ENCODE measurements around the gene GAS7. TPM values are rescaled to one million over a fixed set of nuclear protein-coding genes. Genes with fewer than 3 reads are reported as not detected.

GAS7 gene
- total RNA-seq, 1 donor from 2014 or later = 39.8 TPM

- TF ChIP-seq CTCF (IDR thresholded peaks at IDR 0.05) = no peak
- Mint-ChIP-seq H3K36me3 (ENCODE audit: low read depth) (no peaks in the 10 kb centered on the region), H3K4me1 (peaks cover 27% of the 10 kb centered on the region), H3K4me3 (no peak overlapping the region), H3K27me3 (peaks cover 2% of the 10 kb centered on the region), H3K9me3 (peaks cover 8% of the 10 kb centered on the region), H3K27ac (no peak overlapping the region)
- CTCF ChIA-PET = no interaction called here
- POLR2A ChIA-PET = no interaction called here
- ATAC-seq (ENCODE audit: low read depth) (no peak), DNase-seq (no peak)
- intact Hi-C loops (cut with micrococcal nuclease) = no loop called here
These were observed 130.8 kb downstream of the GAS7 start for GRCh38 chr17:10067446-10068143.

GRCh38 chr17:10064536-10064935 is 133.9 kb downstream of the GAS7 start:
- Mint-ChIP-seq H3K27ac (peak overlapping the region; percentile 41), H3K4me3 (no peak overlapping the region)

GRCh38 chr17:10063730-10064241 is 134.6 kb downstream of the GAS7 start:
- peak overlapping the region; percentile 91 for H3K27ac Mint-ChIP-seq
- peaks cover 8% of the 10 kb centered on the region for H3K9me3 Mint-ChIP-seq
- H3K4me1 Mint-ChIP-seq = peaks cover 56% of the 10 kb centered on the region
- ChIA-PET POLR2A (interaction anchor here (0.8 to 8.1 kb wide), 12 partner anchors 12 to 88 kb away, joined by 3 to 95 read pairs (median 4); no protein-coding TSS in a partner anchor), CTCF (interaction anchor here (1.0 kb wide), 1 partner anchor 50 kb away, joined by 3 read pairs; no protein-coding TSS in a partner anchor)
- peak overlapping the region; percentile 61 for H3K4me3 Mint-ChIP-seq
- ATAC-seq (ENCODE audit: low read depth) (peak; percentile 62), DNase-seq (peak; percentile 45)
- TF ChIP-seq CTCF (IDR thresholded peaks at IDR 0.05) = no peak
- intact Hi-C loops (cut with micrococcal nuclease) = loop anchor here (1.0 to 5.0 kb wide), 8 partner anchors 11 to 163 kb away; no protein-coding TSS in a partner anchor
- H3K36me3 Mint-ChIP-seq (ENCODE audit: low read depth) = no peaks in the 10 kb centered on the region
- H3K27me3 Mint-ChIP-seq = no peaks in the 10 kb centered on the region

More at GRCh38 chr17:10064536-10064935, 133.9 kb downstream of the GAS7 start:
- no peak for ATAC-seq (ENCODE audit: low read depth)
- ChIA-PET CTCF (no interaction called here), POLR2A (interaction anchor here (1.5 to 8.1 kb wide), 4 partner anchors 13 to 50 kb away, joined by 8 to 95 read pairs (median 18); no protein-coding TSS in a partner anchor)
- Mint-ChIP-seq H3K9me3 (peaks cover 8% of the 10 kb centered on the region), H3K36me3 (ENCODE audit: low read depth) (no peaks in the 10 kb centered on the region), H3K27me3 (no peaks in the 10 kb centered on the region), H3K4me1 (peaks cover 48% of the 10 kb centered on the region)
- no peak for DNase-seq
- intact Hi-C loops (cut with micrococcal nuclease) = loop anchor here (2.0 to 5.0 kb wide), 2 partner anchors 22 to 77 kb away; no protein-coding TSS in a partner anchor
- TF ChIP-seq CTCF (IDR thresholded peaks at IDR 0.05) = no peak

- intact Hi-C loops (cut with micrococcal nuclease) = loop anchor here (1.0 to 5.0 kb wide), 7 partner anchors 11 to 163 kb away; no protein-coding TSS in a partner anchor
- Mint-ChIP-seq H3K27me3 (no peaks in the 10 kb centered on the region), H3K27ac (peak overlapping the region; percentile 91), H3K4me1 (peaks cover 63% of the 10 kb centered on the region), H3K36me3 (ENCODE audit: low read depth) (no peaks in the 10 kb centered on the region), H3K9me3 (peaks cover 8% of the 10 kb centered on the region), H3K4me3 (peak overlapping the region; percentile 61)
- DNase-seq (peak; percentile 43), ATAC-seq (ENCODE audit: low read depth) (peak; percentile 59)
- no peak for TF ChIP-seq CTCF (IDR thresholded peaks at IDR 0.05)
- ChIA-PET CTCF (interaction anchor here (0.9 to 1.0 kb wide), 2 partner anchors 49 to 164 kb away, joined by 3 read pairs; no protein-coding TSS in a partner anchor), POLR2A (interaction anchor here (0.6 to 8.1 kb wide), 14 partner anchors 11 to 89 kb away, joined by 3 to 95 read pairs (median 6); no protein-coding TSS in a partner anchor)
These were observed 135.6 kb downstream of the GAS7 start for GRCh38 chr17:10062691-10063385.
